ENCODE data around the gene KIAA1328. TPM values are rescaled to one million over a fixed set of nuclear protein-coding genes. Genes with fewer than 3 reads are reported as not detected.

KIAA1328 gene
- total RNA-seq, 1 donor from 2014 or later = 11.5 TPM

DNA sequence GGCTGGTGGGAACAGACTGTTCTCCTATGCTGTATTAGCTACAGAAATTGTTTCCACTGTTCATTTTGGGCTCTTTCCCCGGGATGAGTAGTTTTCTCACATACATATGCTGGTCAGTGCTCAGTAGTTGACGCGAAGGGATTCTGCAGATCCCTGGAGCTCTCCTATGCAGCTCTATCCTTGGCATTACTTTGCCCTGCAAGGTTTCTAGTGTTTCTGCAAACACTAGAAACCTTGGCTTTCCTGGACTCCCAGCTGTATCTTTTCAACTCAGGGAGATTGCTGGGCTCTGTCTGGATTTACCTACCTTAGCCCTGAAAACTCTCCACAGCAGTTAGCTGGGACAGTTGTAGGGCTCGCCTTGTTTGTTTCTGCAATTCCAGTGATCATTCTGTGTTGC lies 10.9 kb downstream of the KIAA1328 start:
- H3K9me3 Mint-ChIP-seq = peaks cover 2% of the 10 kb centered on the region
- DNase-seq (ENCODE audit: low spot score) = no peak
- H3K4me1 ChIP-seq = no peaks in the 10 kb centered on the region
- no peak overlapping the region for H2AFZ ChIP-seq (replicated peaks)
- H3K27me3 Mint-ChIP-seq (ENCODE audit: insufficient read depth, low read depth) = no peaks in the 10 kb centered on the region
- H3K79me2 ChIP-seq (ENCODE audit: low read depth) = no peaks in the 10 kb centered on the region
- no peaks in the 10 kb centered on the region for H3F3A ChIP-seq (ENCODE audit: low read depth)
- H3K36me3 ChIP-seq = peaks cover 6% of the 10 kb centered on the region
- H3K27ac ChIP-seq = no peak overlapping the region
- H3K4me2 ChIP-seq = no peak overlapping the region
- no peak overlapping the region for H3K4me3 ChIP-seq
- H3K9ac ChIP-seq = no peak overlapping the region
- no peaks in the 10 kb centered on the region for H4K20me1 ChIP-seq (ENCODE audit: low read depth)
- no peaks in the 10 kb centered on the region for H3K9me3 ChIP-seq (ENCODE audit: low read depth)
- H3K4me1 Mint-ChIP-seq = no peaks in the 10 kb centered on the region
- H3K27ac Mint-ChIP-seq = peak overlapping the region; percentile 51
- TF ChIP-seq, protein P1, sequence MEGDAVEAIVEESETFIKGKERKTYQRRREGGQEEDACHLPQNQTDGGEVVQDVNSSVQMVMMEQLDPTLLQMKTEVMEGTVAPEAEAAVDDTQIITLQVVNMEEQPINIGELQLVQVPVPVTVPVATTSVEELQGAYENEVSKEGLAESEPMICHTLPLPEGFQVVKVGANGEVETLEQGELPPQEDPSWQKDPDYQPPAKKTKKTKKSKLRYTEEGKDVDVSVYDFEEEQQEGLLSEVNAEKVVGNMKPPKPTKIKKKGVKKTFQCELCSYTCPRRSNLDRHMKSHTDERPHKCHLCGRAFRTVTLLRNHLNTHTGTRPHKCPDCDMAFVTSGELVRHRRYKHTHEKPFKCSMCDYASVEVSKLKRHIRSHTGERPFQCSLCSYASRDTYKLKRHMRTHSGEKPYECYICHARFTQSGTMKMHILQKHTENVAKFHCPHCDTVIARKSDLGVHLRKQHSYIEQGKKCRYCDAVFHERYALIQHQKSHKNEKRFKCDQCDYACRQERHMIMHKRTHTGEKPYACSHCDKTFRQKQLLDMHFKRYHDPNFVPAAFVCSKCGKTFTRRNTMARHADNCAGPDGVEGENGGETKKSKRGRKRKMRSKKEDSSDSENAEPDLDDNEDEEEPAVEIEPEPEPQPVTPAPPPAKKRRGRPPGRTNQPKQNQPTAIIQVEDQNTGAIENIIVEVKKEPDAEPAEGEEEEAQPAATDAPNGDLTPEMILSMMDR (IDR thresholded peaks at IDR 0.05) = no peak
- TF ChIP-seq EZH2 (IDR thresholded peaks at IDR 0.05) (no peak), EZH2phosphoT487 (IDR thresholded peaks at IDR 0.05) (no peak)
- H3K36me3 Mint-ChIP-seq = peaks cover 33% of the 10 kb centered on the region
- H3K4me3 Mint-ChIP-seq = no peak overlapping the region
- no peaks in the 10 kb centered on the region for H3K27me3 ChIP-seq

DNA sequence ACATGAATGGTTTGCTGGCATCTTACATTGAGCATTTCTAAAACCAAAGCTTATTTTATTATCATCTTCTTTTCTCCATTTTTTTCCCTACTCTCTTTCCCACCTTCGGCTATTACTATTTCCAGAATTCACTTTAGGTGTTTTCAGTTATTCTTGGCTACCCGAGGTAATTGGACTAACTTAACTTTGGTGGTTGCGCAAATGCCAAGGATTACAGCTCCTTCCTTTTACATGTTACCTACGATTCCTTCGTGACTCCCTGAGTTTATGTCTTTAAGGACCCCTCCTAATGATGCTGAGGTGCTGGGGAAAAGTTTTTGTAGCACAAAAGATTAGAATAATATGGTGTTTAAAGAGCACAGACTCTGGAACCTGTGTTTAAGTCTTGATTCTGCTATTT lies 14.3 kb downstream of the KIAA1328 start:
- Mint-ChIP-seq H3K27ac (no peak overlapping the region), H3K9me3 (peaks cover 2% of the 10 kb centered on the region), H3K27me3 (ENCODE audit: insufficient read depth, low read depth) (no peaks in the 10 kb centered on the region), H3K4me3 (no peak overlapping the region), H3K36me3 (peaks cover 17% of the 10 kb centered on the region), H3K4me1 (no peaks in the 10 kb centered on the region)
- Histone ChIP-seq H3K4me2 (no peak overlapping the region), H3K9ac (no peak overlapping the region), H3K4me1 (no peaks in the 10 kb centered on the region), H4K20me1 (ENCODE audit: low read depth) (no peaks in the 10 kb centered on the region), H2AFZ (replicated peaks) (no peak overlapping the region), H3F3A (ENCODE audit: low read depth) (no peaks in the 10 kb centered on the region), H3K4me3 (no peak overlapping the region), H3K9me3 (ENCODE audit: low read depth) (no peaks in the 10 kb centered on the region), H3K79me2 (ENCODE audit: low read depth) (no peaks in the 10 kb centered on the region), H3K27ac (no peak overlapping the region), H3K27me3 (no peaks in the 10 kb centered on the region), H3K36me3 (no peaks in the 10 kb centered on the region)
- DNase-seq (ENCODE audit: low spot score) = no peak
- no peak for TF ChIP-seq EZH2 (IDR thresholded peaks at IDR 0.05)
- TF ChIP-seq, protein P1 (IDR thresholded peaks at IDR 0.05) = no peak
- TF ChIP-seq EZH2phosphoT487 (IDR thresholded peaks at IDR 0.05) = no peak

DNA sequence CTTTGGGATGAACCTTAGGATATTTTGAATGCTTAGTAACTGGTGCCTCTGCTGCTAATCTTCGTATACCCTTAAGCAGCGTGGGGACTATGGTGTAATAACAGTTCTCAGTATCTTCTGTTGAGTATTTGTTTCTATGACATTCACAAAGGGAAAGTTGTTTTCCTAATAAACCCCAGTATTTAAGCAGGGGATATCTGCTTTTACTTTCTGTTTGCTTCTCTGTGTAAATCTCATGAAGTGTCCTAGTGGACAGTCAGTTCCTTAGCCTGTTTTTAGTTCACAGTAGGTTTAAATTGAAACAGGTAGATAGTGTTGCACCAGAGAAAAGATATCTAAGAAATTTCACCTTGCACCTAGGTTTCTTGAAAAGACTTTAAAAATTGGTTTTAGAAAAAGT lies 14.9 kb downstream of the KIAA1328 start:
- H3K9ac ChIP-seq = no peak overlapping the region
- DNase-seq (ENCODE audit: low spot score) = no peak
- H3K27me3 ChIP-seq = no peaks in the 10 kb centered on the region
- Mint-ChIP-seq H3K4me3 (no peak overlapping the region), H3K4me1 (no peaks in the 10 kb centered on the region), H3K27me3 (ENCODE audit: insufficient read depth, low read depth) (no peaks in the 10 kb centered on the region), H3K9me3 (no peaks in the 10 kb centered on the region), H3K36me3 (peaks cover 17% of the 10 kb centered on the region), H3K27ac (no peak overlapping the region)
- H3K4me1 ChIP-seq = no peaks in the 10 kb centered on the region
- H3K9me3 ChIP-seq (ENCODE audit: low read depth) = no peaks in the 10 kb centered on the region
- no peaks in the 10 kb centered on the region for H4K20me1 ChIP-seq (ENCODE audit: low read depth)
- no peak for TF ChIP-seq EZH2phosphoT487 (IDR thresholded peaks at IDR 0.05)
- TF ChIP-seq, protein P1 (IDR thresholded peaks at IDR 0.05) = no peak
- TF ChIP-seq EZH2 (IDR thresholded peaks at IDR 0.05) = no peak
- H2AFZ ChIP-seq (replicated peaks) = no peak overlapping the region
- no peaks in the 10 kb centered on the region for H3K36me3 ChIP-seq
- H3K4me2 ChIP-seq = no peak overlapping the region
- no peak overlapping the region for H3K27ac ChIP-seq
- H3K79me2 ChIP-seq (ENCODE audit: low read depth) = no peaks in the 10 kb centered on the region
- no peaks in the 10 kb centered on the region for H3F3A ChIP-seq (ENCODE audit: low read depth)
- H3K4me3 ChIP-seq = no peak overlapping the region

Data from neural progenitor cell (in vitro differentiated cells).